NCI-H1105 treated with DMSO at 0.1 percent for 48 hours (cell line): ENCODE results near the gene AFF1.
"Not testable (repeated sequence)": the region's sequence is repeated elsewhere in the genome, so short reads cannot be mapped to it uniquely, and the experiment has no call there.

Source experiments
- DNase-seq: peaks from one replicate; lab custom pipeline; 2025; lab: John Stamatoyannopoulos, UW

AFF1 gene

GRCh38 chr4:87057835-87058355 is 123.1 kb downstream of the AFF1 start:
- no peak for DNase-seq

GRCh38 chr4:87058356-87059073 is 123.7 kb downstream of the AFF1 start:
- DNase-seq, result no peak

- DNase-seq, result no peak
These were observed 126.1 kb downstream of the AFF1 start for GRCh38 chr4:87060957-87061356.

- no peak for DNase-seq
These were observed 130.2 kb downstream of the AFF1 start for GRCh38 chr4:87065021-87065420.

GRCh38 chr4:87066403-87067123 is 131.8 kb downstream of the AFF1 start:
- no peak for DNase-seq

GRCh38 chr4:87067124-87067885 is 132.5 kb downstream of the AFF1 start:
- no peak for DNase-seq

- peak; percentile 89 for DNase-seq
These were observed 133.8 kb downstream of the AFF1 start for GRCh38 chr4:87068583-87069021.

GRCh38 chr4:87069037-87069742 is 134.4 kb downstream of the AFF1 start:
- DNase-seq, result peak; percentile 54

GRCh38 chr4:87071401-87071800 is 136.6 kb downstream of the AFF1 start:
- DNase-seq, result peak; percentile 26

- not testable (repeated sequence) for DNase-seq
These were observed 137.7 kb downstream of the AFF1 start for GRCh38 chr4:87072545-87072944.

GRCh38 chr4:87073199-87074120 is 138.6 kb downstream of the AFF1 start:
- peak; percentile 47 for DNase-seq

GRCh38 chr4:87074121-87074488 is 139.3 kb downstream of the AFF1 start:
- DNase-seq, result no peak

- DNase-seq, result no peak
These were observed 141.1 kb downstream of the AFF1 start for GRCh38 chr4:87075876-87076275.

GRCh38 chr4:87076690-87077358 is 142.0 kb downstream of the AFF1 start:
- DNase-seq, result no peak

GRCh38 chr4:87077914-87078585 is 143.2 kb downstream of the AFF1 start:
- no peak for DNase-seq

- no peak for DNase-seq
These were observed 144.2 kb downstream of the AFF1 start for GRCh38 chr4:87078987-87079486.

- no peak for DNase-seq
These were observed 145.2 kb downstream of the AFF1 start for GRCh38 chr4:87079967-87080366.

GRCh38 chr4:87080462-87080861 is 145.7 kb downstream of the AFF1 start:
- no peak for DNase-seq

GRCh38 chr4:87081826-87082225 is 147.0 kb downstream of the AFF1 start:
- DNase-seq, result no peak
